ENCODE data around the gene TRAPPC11.

The TRAPPC11 gene

GRCh38 chr4:183729069-183729406 lies 69.9 kb downstream of the TRAPPC11 start:
- no peak overlapping the region for H3K27ac ChIP-seq (ENCODE audit: low read length)
- no peaks in the 10 kb centered on the region for H3K27me3 ChIP-seq (ENCODE audit: low read depth, low read length)
- H4K20me1 ChIP-seq (ENCODE audit: insufficient read depth, low read length), result no peaks in the 10 kb centered on the region
- no peaks in the 10 kb centered on the region for H3K9me3 ChIP-seq (ENCODE audit: insufficient read depth, low read length)
- H3K4me3 ChIP-seq (ENCODE audit: low read length), result no peak overlapping the region
- no peak overlapping the region for H3K9ac ChIP-seq (ENCODE audit: low read length)
- H3K36me3 ChIP-seq (replicated peaks; ENCODE audit: low read depth, low read length), result no peaks in the 10 kb centered on the region
- no peaks in the 10 kb centered on the region for H3K79me2 ChIP-seq (ENCODE audit: low read length)
- H2AFZ ChIP-seq (ENCODE audit: low read depth, low read length), result no peak overlapping the region
- no peaks in the 10 kb centered on the region for H3K4me1 ChIP-seq (ENCODE audit: low read length)
- TF ChIP-seq EZH2phosphoT487 (IDR thresholded peaks at IDR 0.05; ENCODE audit: low read depth) (no peak), CTCF (IDR thresholded peaks at IDR 0.05; ENCODE audit: low read depth, low read length) (no peak)
- H3K4me2 ChIP-seq (ENCODE audit: low read length), result no peak overlapping the region

GRCh38 chr4:183729430-183730328 lies 70.6 kb downstream of the TRAPPC11 start:
- Histone ChIP-seq H3K4me3 (ENCODE audit: low read length) (no peak overlapping the region), H3K9me3 (ENCODE audit: insufficient read depth, low read length) (no peaks in the 10 kb centered on the region), H4K20me1 (ENCODE audit: insufficient read depth, low read length) (no peaks in the 10 kb centered on the region), H3K36me3 (replicated peaks; ENCODE audit: low read depth, low read length) (no peaks in the 10 kb centered on the region), H3K79me2 (ENCODE audit: low read length) (no peaks in the 10 kb centered on the region), H3K27me3 (ENCODE audit: low read depth, low read length) (no peaks in the 10 kb centered on the region), H3K9ac (ENCODE audit: low read length) (no peak overlapping the region), H3K4me1 (ENCODE audit: low read length) (no peaks in the 10 kb centered on the region), H3K4me2 (ENCODE audit: low read length) (no peak overlapping the region), H2AFZ (ENCODE audit: low read depth, low read length) (no peak overlapping the region), H3K27ac (ENCODE audit: low read length) (no peak overlapping the region)
- TF ChIP-seq CTCF (IDR thresholded peaks at IDR 0.05; ENCODE audit: low read depth, low read length) (no peak), EZH2phosphoT487 (IDR thresholded peaks at IDR 0.05; ENCODE audit: low read depth) (no peak)

- H3K79me2 ChIP-seq (ENCODE audit: low read length), result no peaks in the 10 kb centered on the region
- H3K9me3 ChIP-seq (ENCODE audit: insufficient read depth, low read length), result no peaks in the 10 kb centered on the region
- no peaks in the 10 kb centered on the region for H4K20me1 ChIP-seq (ENCODE audit: insufficient read depth, low read length)
- H3K36me3 ChIP-seq (replicated peaks; ENCODE audit: low read depth, low read length), result no peaks in the 10 kb centered on the region
- H3K27me3 ChIP-seq (ENCODE audit: low read depth, low read length), result no peaks in the 10 kb centered on the region
- no peak overlapping the region for H3K27ac ChIP-seq (ENCODE audit: low read length)
- no peak overlapping the region for H3K4me2 ChIP-seq (ENCODE audit: low read length)
- H3K4me3 ChIP-seq (ENCODE audit: low read length), result no peak overlapping the region
- no peaks in the 10 kb centered on the region for H3K4me1 ChIP-seq (ENCODE audit: low read length)
- H3K9ac ChIP-seq (ENCODE audit: low read length), result no peak overlapping the region
- no peak overlapping the region for H2AFZ ChIP-seq (ENCODE audit: low read depth, low read length)
- TF ChIP-seq CTCF (IDR thresholded peaks at IDR 0.05; ENCODE audit: low read depth, low read length), result no peak
- TF ChIP-seq EZH2phosphoT487 (IDR thresholded peaks at IDR 0.05; ENCODE audit: low read depth), result no peak
These were observed 73.2 kb downstream of the TRAPPC11 start for GRCh38 chr4:183732296-183732695.

- H3K27ac ChIP-seq (ENCODE audit: low read length), result no peak overlapping the region
- TF ChIP-seq CTCF (IDR thresholded peaks at IDR 0.05; ENCODE audit: low read depth, low read length) (no peak), EZH2phosphoT487 (IDR thresholded peaks at IDR 0.05; ENCODE audit: low read depth) (no peak)
- H3K36me3 ChIP-seq (replicated peaks; ENCODE audit: low read depth, low read length), result no peaks in the 10 kb centered on the region
- H4K20me1 ChIP-seq (ENCODE audit: insufficient read depth, low read length), result no peaks in the 10 kb centered on the region
- no peak overlapping the region for H2AFZ ChIP-seq (ENCODE audit: low read depth, low read length)
- no peaks in the 10 kb centered on the region for H3K79me2 ChIP-seq (ENCODE audit: low read length)
- no peak overlapping the region for H3K4me3 ChIP-seq (ENCODE audit: low read length)
- H3K27me3 ChIP-seq (ENCODE audit: low read depth, low read length), result no peaks in the 10 kb centered on the region
- no peak overlapping the region for H3K9ac ChIP-seq (ENCODE audit: low read length)
- no peak overlapping the region for H3K4me2 ChIP-seq (ENCODE audit: low read length)
- no peaks in the 10 kb centered on the region for H3K4me1 ChIP-seq (ENCODE audit: low read length)
- no peaks in the 10 kb centered on the region for H3K9me3 ChIP-seq (ENCODE audit: insufficient read depth, low read length)
These were observed 74.1 kb downstream of the TRAPPC11 start for GRCh38 chr4:183733181-183733580.

All from OCI-LY3 (cell line).